Effector memory CD4-positive, alpha-beta T cell (primary cell): ENCODE measurements around the gene HMCN2.
A peak's percentile ranks its signal among the peaks of the same experiment; 100 is the strongest.

Experiments
- DNase-seq, 3 donors: peaks; one replicate each; pipeline ENCODE4 v3.0.0-alpha.2; 2020
- H3K27ac ChIP-seq: 2 replicates; pipeline ENCODE4 v1.7.0; 2013; ENCODE audit warnings: mild to moderate bottlenecking, low read length, moderate library complexity; ENCODE audit not compliant: insufficient read depth, poor library complexity, severe bottlenecking
- H3K27me3 ChIP-seq: replicated peaks from 2 replicates; pipeline ENCODE4 v1.7.0; 2013; ENCODE audit warnings: mild to moderate bottlenecking, low read length; ENCODE audit not compliant: insufficient read depth, control insufficient read depth, poor library complexity, severe bottlenecking
- H3K36me3 ChIP-seq: 2 replicates; pipeline ENCODE4 v1.7.0; 2013; ENCODE audit warnings: mild to moderate bottlenecking, low read length, moderate library complexity; ENCODE audit not compliant: control insufficient read depth, insufficient read depth
- H3K4me1 ChIP-seq: 2 replicates; pipeline ENCODE4 v1.7.0; 2013; ENCODE audit warnings: low read length, mild to moderate bottlenecking; ENCODE audit not compliant: control insufficient read depth, insufficient read depth, poor library complexity, severe bottlenecking
- H3K4me3 ChIP-seq: 2 replicates; pipeline ENCODE4 v1.7.0; 2013; ENCODE audit warnings: low read length, low read depth, mild to moderate bottlenecking; ENCODE audit not compliant: insufficient read depth, poor library complexity, severe bottlenecking
- H3K9me3 ChIP-seq: 2 replicates; pipeline ENCODE4 v1.7.0; 2013; ENCODE audit warnings: mild to moderate bottlenecking, low read length, moderate library complexity; ENCODE audit not compliant: control insufficient read depth

The HMCN2 gene

DNA sequence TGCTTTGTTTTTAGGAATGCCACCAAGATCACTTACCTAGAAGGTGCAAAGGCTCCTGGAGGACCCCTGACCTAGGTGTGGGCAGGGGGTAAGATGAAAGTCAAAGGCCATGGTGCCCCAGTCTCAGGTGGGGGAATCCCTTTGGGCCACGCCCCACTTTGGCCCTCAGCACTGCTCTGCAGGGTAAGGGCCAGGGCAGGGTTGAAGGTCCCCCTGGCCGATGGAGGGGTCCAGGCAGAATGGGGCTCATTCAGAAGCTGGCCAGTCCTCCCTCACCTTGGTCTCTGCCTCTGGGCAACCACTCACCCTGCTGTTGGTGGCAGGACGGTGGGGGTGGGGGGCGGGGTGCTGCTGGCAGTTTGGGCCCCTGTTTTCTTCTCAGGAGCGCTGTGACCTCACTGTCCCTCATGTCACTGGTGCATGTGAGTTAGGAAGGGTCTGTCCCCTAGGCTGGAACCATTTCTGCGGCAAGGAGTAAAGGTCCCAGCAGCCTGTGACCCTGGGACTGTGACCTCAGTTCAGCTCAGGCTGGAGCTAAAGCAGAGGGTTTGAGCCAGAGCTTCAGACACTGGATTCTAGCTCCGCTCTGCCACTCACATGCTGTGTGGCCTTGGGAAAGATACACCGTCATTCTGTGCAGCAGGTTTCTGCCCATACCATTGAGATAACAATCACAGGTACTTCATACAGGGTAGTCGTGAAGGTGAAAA is 177.3 kb downstream of the HMCN2 start:
- Histone ChIP-seq H3K27me3 (peaks cover 23% of the 10 kb centered on the region), H3K9me3 (peaks cover 4% of the 10 kb centered on the region), H3K36me3 (no peaks in the 10 kb centered on the region), H3K4me3 (no peak overlapping the region), H3K27ac (no peak overlapping the region), H3K4me1 (peaks cover 7% of the 10 kb centered on the region)
- DNase-seq: no peak

DNA sequence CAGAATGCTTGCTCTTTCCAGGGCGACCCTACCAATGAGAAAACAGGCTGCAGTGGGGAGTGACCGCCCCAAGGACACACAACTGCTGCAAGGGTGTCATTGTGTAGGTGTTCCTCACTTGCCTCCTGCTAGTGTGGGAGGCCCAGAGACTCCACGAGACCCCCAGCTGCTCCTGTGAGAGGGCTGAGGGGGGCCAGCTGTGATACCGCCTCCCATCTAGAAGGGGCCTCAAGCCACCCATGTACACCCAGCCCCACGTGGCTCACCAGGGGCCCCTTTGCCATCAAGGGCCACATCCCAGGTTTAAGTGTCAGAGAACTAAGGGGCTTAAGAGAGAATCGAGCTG is 177.9 kb downstream of the HMCN2 start:
- H3K4me3 ChIP-seq: no peak overlapping the region
- DNase-seq: no peak
- H3K36me3 ChIP-seq: no peaks in the 10 kb centered on the region
- H3K27me3 ChIP-seq: peaks cover 23% of the 10 kb centered on the region
- peaks cover 7% of the 10 kb centered on the region for H3K4me1 ChIP-seq
- H3K27ac ChIP-seq: no peak overlapping the region
- peaks cover 4% of the 10 kb centered on the region for H3K9me3 ChIP-seq

DNA sequence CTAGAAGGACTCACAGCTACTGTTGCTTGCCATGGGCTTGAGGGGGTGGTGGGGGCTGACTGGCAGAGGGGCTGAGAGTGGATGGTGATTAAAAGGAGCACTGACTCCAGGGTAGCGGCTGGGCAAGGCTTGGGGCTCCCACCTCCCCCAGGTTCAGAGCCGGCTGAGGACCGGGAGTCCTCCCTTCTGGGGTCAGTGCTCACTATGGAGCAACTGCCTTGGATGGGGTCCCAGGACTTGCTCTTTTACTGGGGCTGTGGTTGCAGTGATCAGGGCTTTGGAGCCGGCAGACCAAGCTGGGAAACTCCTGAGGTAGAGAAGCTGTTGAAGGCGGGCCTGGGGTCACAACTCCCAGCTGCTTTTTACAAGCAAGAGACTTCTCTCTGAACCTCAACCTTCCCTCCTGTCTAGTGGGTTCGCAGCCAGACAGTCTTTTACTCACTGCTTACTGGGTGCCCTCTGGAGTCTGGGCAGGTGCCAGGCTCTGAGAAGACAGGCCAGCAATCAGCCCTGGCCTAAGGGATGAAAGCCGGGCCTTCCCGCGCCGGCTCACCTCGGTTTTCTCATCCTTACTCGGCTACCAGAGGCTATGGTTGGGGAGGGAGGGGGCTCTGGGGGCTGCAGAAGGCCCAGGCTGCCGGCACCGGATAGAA is 178.4 kb downstream of the HMCN2 start:
- Histone ChIP-seq H3K36me3 (no peaks in the 10 kb centered on the region), H3K4me1 (peaks cover 7% of the 10 kb centered on the region), H3K27ac (no peak overlapping the region), H3K4me3 (peak overlapping the region; percentile 50), H3K27me3 (peaks cover 20% of the 10 kb centered on the region), H3K9me3 (peaks cover 4% of the 10 kb centered on the region)
- no peak for DNase-seq

DNA sequence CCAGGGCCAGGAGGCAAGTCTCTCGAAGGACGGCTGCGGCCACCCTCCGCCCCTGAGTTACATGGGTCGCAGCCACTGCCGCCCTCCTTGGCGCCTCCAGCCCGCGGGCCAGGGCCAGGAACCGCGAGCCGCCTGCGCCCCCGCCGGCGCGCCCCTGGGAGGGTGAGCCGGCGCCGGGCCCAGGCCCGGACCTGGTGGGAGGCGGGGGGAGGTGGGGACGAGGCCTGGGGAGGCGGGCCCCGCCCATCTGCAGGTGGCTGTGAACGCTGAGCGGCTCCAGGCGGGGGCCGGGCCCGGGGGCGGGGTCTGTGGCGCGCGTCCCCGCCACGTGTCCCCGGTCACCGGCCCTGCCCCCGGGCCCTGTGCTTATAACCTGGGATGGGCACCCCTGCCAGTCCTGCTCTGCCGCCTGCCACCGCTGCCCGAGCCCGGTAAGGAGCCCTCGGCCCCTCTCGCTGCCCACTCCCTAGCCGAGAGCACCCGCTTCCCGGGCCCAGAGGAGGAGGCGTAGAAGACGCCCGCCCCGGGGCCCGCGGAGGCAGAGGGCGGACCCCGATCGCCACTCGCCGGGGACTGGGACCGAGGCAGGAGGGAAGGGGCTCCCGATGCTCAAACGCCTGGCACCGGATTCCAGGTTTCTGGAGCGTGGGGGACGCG is 179.1 kb downstream of the HMCN2 start, which contains the start of gene ASS1:
TSS of gene ASS1 (plus strand) at position 397 of the 657 bp plus-strand sequence. CDS start 7,268 bp downstream, outside the sequence.
- peaks cover 4% of the 10 kb centered on the region for H3K9me3 ChIP-seq
- H3K27me3 ChIP-seq: peaks cover 20% of the 10 kb centered on the region
- peaks cover 7% of the 10 kb centered on the region for H3K4me1 ChIP-seq
- peak in 2 of 3 donors; percentile 4 to 10 for DNase-seq
- no peak within 1 kb of the TSS for H3K27ac ChIP-seq
- no peaks in the 10 kb centered on the region for H3K36me3 ChIP-seq
- peak within 1 kb of the TSS; percentile 50 for H3K4me3 ChIP-seq

DNA sequence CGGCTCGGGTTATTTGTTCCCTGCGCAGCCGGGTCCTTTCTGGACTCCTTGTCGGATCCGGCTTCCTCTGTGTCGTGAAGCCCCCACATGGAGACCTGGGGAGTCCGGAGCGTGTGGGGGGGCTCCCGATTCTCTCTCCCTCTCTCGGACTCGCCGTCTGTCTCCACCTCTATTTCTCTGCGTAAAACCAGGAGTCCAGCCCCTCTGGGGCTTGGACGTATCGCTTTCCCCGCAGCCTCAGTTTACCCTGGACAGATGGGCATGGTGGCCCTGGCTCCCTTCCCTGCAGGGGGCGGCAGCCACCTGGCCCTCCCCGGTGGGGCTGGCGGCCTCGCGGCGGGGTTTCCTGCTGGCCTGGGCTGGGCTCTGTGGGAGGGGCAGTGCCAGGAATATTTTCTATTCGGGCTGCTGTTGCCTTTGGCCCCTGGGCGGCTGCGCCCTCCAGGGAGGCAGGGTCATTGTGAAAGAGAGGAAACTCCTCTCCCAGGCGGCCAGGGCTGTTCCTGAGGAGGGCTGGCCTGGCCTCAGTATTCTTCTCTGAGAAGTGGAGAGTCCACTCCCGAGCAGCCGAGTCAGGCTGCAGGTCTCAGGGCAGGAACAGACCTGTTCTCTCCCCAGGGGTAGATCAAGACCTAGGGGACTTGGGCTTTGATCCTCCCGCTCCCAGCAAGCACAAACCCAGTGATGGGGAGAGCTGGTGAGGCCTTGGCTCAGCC is 179.9 kb downstream of the HMCN2 start:
- Histone ChIP-seq H3K4me1 (peaks cover 7% of the 10 kb centered on the region), H3K36me3 (no peaks in the 10 kb centered on the region), H3K9me3 (peaks cover 4% of the 10 kb centered on the region), H3K27me3 (peaks cover 20% of the 10 kb centered on the region), H3K4me3 (peak overlapping the region; percentile 50), H3K27ac (no peak overlapping the region)
- DNase-seq: no peak

DNA sequence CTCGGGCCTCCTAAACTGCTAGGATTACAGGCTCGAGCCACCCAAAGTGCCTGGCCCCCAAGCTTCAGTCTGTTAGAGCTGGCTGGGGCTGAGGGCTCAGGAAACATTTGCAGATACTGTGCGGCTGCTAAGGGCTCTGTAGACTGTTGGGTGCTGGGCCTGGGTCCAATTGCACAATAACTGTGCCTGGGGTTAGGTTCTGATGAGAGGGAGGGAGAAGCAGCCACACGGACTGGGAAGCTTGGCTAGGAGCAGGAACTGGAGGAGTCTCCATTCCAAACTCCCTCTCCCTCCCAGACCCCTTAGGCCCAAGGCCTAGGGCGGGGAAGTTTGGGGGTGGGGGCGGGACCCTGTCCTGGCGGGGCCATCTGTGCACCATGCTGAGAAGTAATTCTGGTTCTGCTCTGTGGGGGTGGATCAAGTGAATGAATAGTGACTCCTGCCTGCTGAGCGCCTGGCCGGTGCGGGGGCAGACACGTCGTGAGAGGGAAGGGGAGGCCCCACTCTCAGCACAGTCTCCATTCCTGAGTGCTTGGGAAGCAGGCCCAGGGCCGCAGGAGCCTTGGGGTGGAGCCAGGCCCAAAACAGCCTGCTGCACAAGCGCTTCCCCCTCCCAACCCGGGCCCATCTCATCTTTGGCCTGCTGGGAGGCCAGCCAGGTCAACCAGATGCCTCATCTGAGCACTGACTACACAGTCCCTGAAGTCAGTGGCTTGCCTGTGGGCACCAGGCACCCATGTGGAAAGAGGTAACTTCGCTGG is 180.7 kb downstream of the HMCN2 start:
- peaks cover 7% of the 10 kb centered on the region for H3K4me1 ChIP-seq

DNA sequence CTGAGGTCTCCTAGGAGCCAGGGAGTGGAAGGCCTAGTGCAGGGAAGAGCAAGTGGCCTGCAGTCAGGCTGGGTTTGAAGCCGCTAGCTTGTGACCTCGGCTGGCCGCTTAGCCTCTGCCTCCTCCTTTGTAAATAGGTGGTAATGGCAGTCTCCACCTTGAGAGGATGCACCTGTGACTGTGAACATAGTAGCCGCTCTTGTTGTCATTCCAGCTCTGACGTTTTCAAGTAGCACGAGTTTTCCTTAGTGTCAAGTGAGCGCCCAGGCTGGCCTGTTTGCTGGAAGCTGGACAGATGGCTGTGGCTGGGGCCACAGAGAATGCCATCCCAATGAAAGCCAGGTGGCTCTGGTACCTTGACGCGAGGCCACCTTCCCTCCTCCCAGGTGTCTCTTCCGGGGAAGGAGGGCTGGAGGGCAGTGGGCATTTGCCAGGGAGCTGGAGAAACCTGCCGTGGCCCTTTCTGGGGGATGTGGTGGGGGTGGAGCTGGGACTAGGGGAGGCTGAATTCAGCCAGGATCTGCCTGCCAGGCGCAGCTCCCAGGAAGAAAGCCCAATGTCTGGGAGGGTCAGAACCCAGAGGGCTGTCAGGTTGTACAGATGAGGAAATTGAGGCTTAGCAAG is 181.7 kb downstream of the HMCN2 start:
- no peak overlapping the region for H3K27ac ChIP-seq
- no peak for DNase-seq
- peaks cover 20% of the 10 kb centered on the region for H3K27me3 ChIP-seq
- H3K36me3 ChIP-seq: no peaks in the 10 kb centered on the region
- peaks cover 7% of the 10 kb centered on the region for H3K4me1 ChIP-seq
- no peak overlapping the region for H3K4me3 ChIP-seq
- no peaks in the 10 kb centered on the region for H3K9me3 ChIP-seq

More for the DNA sequence above, 180.7 kb downstream of the HMCN2 start:
- no peak overlapping the region for H3K27ac ChIP-seq
- no peaks in the 10 kb centered on the region for H3K9me3 ChIP-seq
- DNase-seq: no peak
- no peaks in the 10 kb centered on the region for H3K36me3 ChIP-seq
- no peak overlapping the region for H3K4me3 ChIP-seq
- peaks cover 20% of the 10 kb centered on the region for H3K27me3 ChIP-seq

DNA sequence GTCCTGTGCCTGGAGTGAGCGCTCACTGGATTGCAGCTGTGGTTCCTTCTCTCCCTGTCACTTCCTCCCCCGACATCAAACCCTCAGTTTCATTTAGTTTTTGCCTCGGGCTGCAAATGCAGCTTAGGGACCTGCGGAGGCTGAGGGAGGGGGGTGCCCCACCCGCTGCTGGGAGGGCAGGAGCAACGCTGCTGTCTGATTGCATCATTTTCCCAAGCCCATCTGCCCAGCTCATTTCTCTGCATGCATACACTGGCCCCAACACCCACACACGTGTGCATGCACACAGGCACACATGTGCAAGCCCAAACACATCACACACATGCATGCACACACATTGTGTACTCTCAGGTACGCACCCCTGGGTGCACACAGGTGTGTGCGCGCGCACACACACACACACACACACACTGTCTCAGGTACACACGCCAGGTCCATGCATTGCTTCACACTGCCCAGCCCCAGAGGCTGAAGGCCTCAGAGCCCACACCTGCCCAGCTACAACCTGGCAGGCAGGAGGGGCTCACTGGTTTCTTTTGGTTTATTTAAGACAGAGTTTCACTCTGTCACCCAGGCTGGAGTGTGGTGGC is 182.6 kb downstream of the HMCN2 start:
- no peaks in the 10 kb centered on the region for H3K9me3 ChIP-seq
- no peak overlapping the region for H3K4me3 ChIP-seq
- H3K27me3 ChIP-seq: peaks cover 20% of the 10 kb centered on the region
- H3K4me1 ChIP-seq: peaks cover 7% of the 10 kb centered on the region
- DNase-seq: no peak
- no peaks in the 10 kb centered on the region for H3K36me3 ChIP-seq
- no peak overlapping the region for H3K27ac ChIP-seq
